IMR-90 (cell line): ENCODE data around the gene ATF6B. TPM values are rescaled to one million over a fixed set of nuclear protein-coding genes. Genes with fewer than 3 reads are reported as not detected.

Source experiments
- ATAC-seq: fragments of 200-7000 bp; cut with Tn5 transposase; 2 replicates; pipeline ENCODE4 v1.9.1; 2020; ENCODE audit warnings: low read depth, mild to moderate bottlenecking, moderate library complexity
- BruUV-seq: library from RNA; stranded (reverse); fragments of 400-500 nt; replicated peaks from 2 replicates; lab custom pipeline; 2021; lab: Mats Ljungman, UMichigan
- CTCF ChIA-PET: fragments of 300-600 bp; formaldehyde crosslinking; extraction: SDS; loops from one replicate; lab custom pipeline; 2021; ENCODE audit warnings: antibody characterized with exemption; lab: Yijun Ruan, JAX
- POLR2A ChIA-PET: fragments of 300-600 bp; sonication (Branson Sonifier 250); formaldehyde crosslinking; loops from one replicate; lab custom pipeline; 2022; ENCODE audit warnings: antibody characterized with exemption; ENCODE audit not compliant: unreplicated experiment; lab: Charles Lee
- DNase-seq: peaks from one replicate; pipeline ENCODE4 v3.0.0; 2013
- H2AFZ ChIP-seq: replicated peaks from 2 replicates; pipeline ENCODE3; 2013; ENCODE audit warnings: low read length, mild to moderate bottlenecking; ENCODE audit not compliant: poor library complexity
- H2AK5ac ChIP-seq: 2 replicates; pipeline ENCODE4 v1.6.1; 2013; ENCODE audit warnings: low read depth, low read length, inconsistent platforms
- H2AK9ac ChIP-seq: replicated peaks from 2 replicates; pipeline ENCODE3; 2013; ENCODE audit warnings: mild to moderate bottlenecking, low read depth, low read length, moderate library complexity; ENCODE audit not compliant: poor library complexity
- H2BK120ac ChIP-seq: 2 replicates; pipeline ENCODE4 v1.6.1; 2013; ENCODE audit warnings: low read depth, low read length, inconsistent platforms
- H2BK15ac ChIP-seq: 3 replicates; pipeline ENCODE4 v1.6.1; 2013; ENCODE audit warnings: low read depth, low read length, inconsistent platforms
- H2BK20ac ChIP-seq: 2 replicates; pipeline ENCODE4 v1.6.1; 2013; ENCODE audit warnings: low read depth, mild to moderate bottlenecking, inconsistent platforms, low read length, moderate library complexity
- H2BK5ac ChIP-seq: 2 replicates; pipeline ENCODE4 v1.6.1; 2013; ENCODE audit warnings: mild to moderate bottlenecking, low read depth, low read length, inconsistent platforms; ENCODE audit not compliant: poor library complexity, severe bottlenecking
- H3K14ac ChIP-seq: replicated peaks from 2 replicates; pipeline ENCODE4 v1.6.1; 2013; ENCODE audit warnings: low read depth, low read length, inconsistent platforms
- H3K18ac ChIP-seq: 2 replicates; pipeline ENCODE4 v1.6.1; 2013; ENCODE audit warnings: low read depth, low read length, control low read depth
- H3K23ac ChIP-seq: 2 replicates; pipeline ENCODE4 v1.6.1; 2013; ENCODE audit warnings: low read depth, low read length, inconsistent platforms
- H3K27ac ChIP-seq: 2 replicates; pipeline ENCODE4 v1.5.1; 2013; ENCODE audit warnings: mild to moderate bottlenecking, control low read depth, low read length; ENCODE audit not compliant: insufficient read depth
- H3K27me3 ChIP-seq: 2 replicates; pipeline ENCODE4 v1.6.1; 2013; ENCODE audit warnings: low read length; ENCODE audit not compliant: control insufficient read depth, insufficient read depth
- H3K36me3 ChIP-seq: 2 replicates; pipeline ENCODE4 v1.6.1; 2013; ENCODE audit warnings: low read length, mixed read lengths; ENCODE audit not compliant: control insufficient read depth, insufficient read depth
- H3K4ac ChIP-seq: 2 replicates; pipeline ENCODE4 v1.6.1; 2013; ENCODE audit warnings: low read depth, low read length, inconsistent platforms
- H3K4me1 ChIP-seq: 2 replicates; pipeline ENCODE4 v1.6.1; 2013; ENCODE audit warnings: low read length, mixed read lengths; ENCODE audit not compliant: control insufficient read depth, insufficient read depth
- H3K4me2 ChIP-seq: 2 replicates; pipeline ENCODE4 v1.6.1; 2013; ENCODE audit warnings: low read depth, mild to moderate bottlenecking, control low read depth, low read length, moderate library complexity
- H3K4me3 ChIP-seq: 2 replicates; pipeline ENCODE4 v1.5.1; 2013; ENCODE audit warnings: low read depth, mild to moderate bottlenecking, control low read depth, low read length, moderate library complexity; ENCODE audit not compliant: insufficient read depth
- H3K56ac ChIP-seq: 2 replicates; pipeline ENCODE4 v1.6.1; 2013; ENCODE audit warnings: low read length, inconsistent platforms; ENCODE audit not compliant: insufficient read depth; ENCODE audit errors: extremely low read depth
- H3K79me1 ChIP-seq, 2 experiments: 2 replicates each; pipeline ENCODE4 v1.6.1; 2013; ENCODE audit warnings: low read length in 2 of 2, inconsistent platforms in 1 of 2, low read depth in 1 of 2
- H3K9ac ChIP-seq: 2 replicates; pipeline ENCODE4 v1.6.1; 2013; ENCODE audit warnings: low read depth, low read length, control low read depth
- H3K9me1 ChIP-seq: 2 replicates; pipeline ENCODE4 v1.6.1; 2013; ENCODE audit warnings: low read length, inconsistent platforms; ENCODE audit not compliant: insufficient read depth
- H3K9me3 ChIP-seq: 2 replicates; pipeline ENCODE4 v1.6.1; 2013; ENCODE audit warnings: low read length; ENCODE audit not compliant: control insufficient read depth, insufficient read depth
- H4K20me1 ChIP-seq: 2 replicates; pipeline ENCODE4 v1.6.1; 2013; ENCODE audit warnings: low read length, inconsistent platforms; ENCODE audit not compliant: insufficient read depth
- H4K5ac ChIP-seq: 2 replicates; pipeline ENCODE4 v1.6.1; 2013; ENCODE audit warnings: mild to moderate bottlenecking, low read depth, low read length, control low read depth
- H4K8ac ChIP-seq, 2 experiments: 2 replicates each; pipeline ENCODE4 v1.6.1; 2013; ENCODE audit warnings: low read depth in 2 of 2, low read length in 2 of 2, control low read depth in 1 of 2, inconsistent platforms in 1 of 2
- H4K91ac ChIP-seq: 2 replicates; pipeline ENCODE4 v1.6.1; 2013; ENCODE audit warnings: low read depth, low read length, inconsistent platforms; ENCODE audit not compliant: insufficient read depth
- BHLHE40 ChIP-seq: fragments of 150-350 bp; IDR thresholded peaks from 2 replicates; pipeline ENCODE4 v1.6.1; 2016; ENCODE audit warnings: mild to moderate bottlenecking, low read depth, low read length
- CEBPB ChIP-seq: IDR thresholded peaks from 2 replicates; pipeline ENCODE4 v1.6.1; 2012; ENCODE audit warnings: low read depth, low read length, improper control_type of control experiment
- FOS ChIP-seq: fragments of 150-350 bp; IDR thresholded peaks from 2 replicates; pipeline ENCODE4 v1.6.1; 2016; ENCODE audit warnings: low read depth, low read length
- WGBS, 2 experiments: methylation state at CpG; one replicate each; pipeline versions ENCODE4 v1.1.5 to v1.1.7; 2013; ENCODE audit warnings: missing lambda C conversion rate in 2 of 2; ENCODE audit not compliant: insufficient read length in 1 of 2; ENCODE audit errors: extremely low coverage in 2 of 2; 5-methylcytosine and 5-hydroxymethylcytosine counted together
- dilution Hi-C: fragments of 300-500 bp; cut with HindIII; formaldehyde crosslinking; loops from one replicate; pipeline ENCODE4 v1.14.3; 2018; ENCODE audit warnings: low sequenced_read_pairs; ENCODE audit not compliant: unreplicated experiment
- in situ Hi-C: fragments of 300-500 bp; cut with MboI; formaldehyde crosslinking; loops from 3 replicates; pipeline ENCODE4 v1.14.3; 2019; ENCODE audit warnings: low sequenced_read_pairs, inconsistent platforms, mixed read lengths
- intact Hi-C: fragments of 100-400 bp; cut with micrococcal nuclease; formaldehyde crosslinking; loops from 2 replicates; pipeline ENCODE4 v1.10.0; 2022
- polyA plus RNA-seq, 3 experiments: library from polyadenylated mRNA; depleted of rRNA; stranded (reverse); fragments of >200 nt; gene quantifications; 2 replicates each; pipeline ENCODE4 v1.2.3, GENCODE V29; 2012; ENCODE audit warnings: low replicate concordance in 1 of 3
- total RNA-seq: library from RNA; depleted of rRNA; stranded (reverse); fragments of >200 nt; gene quantifications from 2 replicates; pipeline ENCODE4 v1.2.3, GENCODE V29; 2012

ATF6B gene
- total and polyA plus RNA-seq, 2 of the 4 experiments (the other 2 are of a cell fraction) = 7.9 to 69.6 TPM

- Histone ChIP-seq H2AFZ (no peak overlapping the region), H2BK15ac (peak overlapping the region; percentile 7; the same call in 2 of the 3 replicates), H3K23ac (peak overlapping the region; percentile 41), H3K4me2 (peak overlapping the region; percentile 52), H4K8ac (peak overlapping the region; percentile 0 to 38; a peak in 1 of 4 replicates), H2AK5ac (peak overlapping the region; percentile 37; the same call in 1 of the 2 replicates), H3K56ac (peak overlapping the region; percentile 51), H3K4ac (peak overlapping the region; percentile 87), H4K91ac (peak overlapping the region; percentile 80), H3K4me1 (peaks cover 24% of the 10 kb centered on the region), H3K9ac (peak overlapping the region; percentile 50; the same call in 1 of the 2 replicates), H3K9me1 (peaks cover 25% of the 10 kb centered on the region), H3K4me3 (no peak overlapping the region), H3K36me3 (no peaks in the 10 kb centered on the region), H3K27me3 (peaks cover 62% of the 10 kb centered on the region), H3K79me1 (no peaks in the 10 kb centered on the region), H2AK9ac (peak overlapping the region; percentile 73), H3K9me3 (no peaks in the 10 kb centered on the region; the same call in 1 of the 2 replicates), H2BK20ac (peak overlapping the region; percentile 81), H2BK120ac (peak overlapping the region; percentile 94), H4K20me1 (peaks cover 18% of the 10 kb centered on the region), H3K18ac (peak overlapping the region; percentile 75), H2BK5ac (peak overlapping the region; percentile 73), H3K14ac (peak overlapping the region; percentile 74), H4K5ac (peak overlapping the region; percentile 62; the same call in 1 of the 2 replicates), H3K27ac (peak overlapping the region; percentile 92)
- WGBS, 2 experiments = 0% methylated on average over 2 of the region's 8 CpGs; no CpG with 5 or more reads in 1 of the 2 experiments
- intact Hi-C loops (loop anchor here (2.0 kb wide), 1 partner anchor 62 kb away; the partner anchor contains the start of gene PPT2), in situ Hi-C loops (no loop called here), dilution Hi-C loops (no loop called here)
- no TSS peak for BruUV-seq
- ChIA-PET POLR2A (interaction anchor here (0.6 kb wide), 2 partner anchors 557 to 745 kb away, joined by 3 to 9 read pairs; no protein-coding TSS in a partner anchor), CTCF (interaction anchor here (1.1 to 1.5 kb wide), 3 partner anchors 21 to 35 kb away, joined by 3 to 4 read pairs (median 4); partner anchors contain the start of gene ATF6B)
- peak; percentile 84 for DNase-seq
- peak; percentile 93 for TF ChIP-seq BHLHE40
- TF ChIP-seq FOS = no peak
- peak; percentile 78 for TF ChIP-seq CEBPB
- ATAC-seq = peak; percentile 87
Observed at GRCh38 chr6:32092760-32093497, 35.1 kb downstream of the ATF6B start.
